PC-9 (cell line): Measurements from ENCODE around the gene SHISA6. TPM values are rescaled to one million over a fixed set of nuclear protein-coding genes. Genes with fewer than 3 reads are reported as not detected.
"Not testable (repeated sequence)": the region's sequence is repeated elsewhere in the genome, so short reads cannot be mapped to it uniquely, and the experiment has no call there.

Experiments used
- BruUV-seq: library from RNA; stranded (reverse); fragments of 400-500 nt; replicated peaks from 2 replicates; lab custom pipeline; 2021; lab: Mats Ljungman, UMichigan
- CTCF ChIA-PET: fragments of 300-600 bp; sonication (Branson Sonifier 250); formaldehyde crosslinking; loops from one replicate; lab custom pipeline; 2022; ENCODE audit warnings: antibody characterized with exemption; lab: Charles Lee
- POLR2A ChIA-PET: fragments of 300-600 bp; sonication (Branson Sonifier 250); formaldehyde crosslinking; loops from one replicate; lab custom pipeline; 2022; ENCODE audit warnings: antibody characterized with exemption; ENCODE audit not compliant: unreplicated experiment; lab: Charles Lee
- DNase-seq, 2 experiments: peaks; one replicate each; pipeline versions ENCODE4 v3.0.0 to v3.0.0-alpha.2; 2015 to 2022; ENCODE audit warnings: mixed read lengths in 1 of 2
- H2AFZ ChIP-seq: fragments of 200-600 bp; sonication (generic); 2 replicates; pipeline ENCODE4 v1.8.1; 2017; ENCODE audit warnings: antibody characterized with exemption
- H3F3A ChIP-seq: fragments of 200-600 bp; sonication (generic); 2 replicates; pipeline ENCODE4 v1.8.1; 2017; ENCODE audit warnings: antibody characterized with exemption, mild to moderate bottlenecking, low read depth; ENCODE audit not compliant: insufficient read depth
- H3K27ac ChIP-seq: fragments of 200-600 bp; sonication (generic); 2 replicates; pipeline ENCODE4 v1.6.1; 2016; ENCODE audit warnings: mixed run types
- H3K27me3 ChIP-seq: fragments of 200-600 bp; sonication (generic); 2 replicates; pipeline ENCODE4 v1.6.1; 2016; ENCODE audit warnings: low read depth, mixed run types; ENCODE audit not compliant: insufficient read depth
- H3K36me3 ChIP-seq: fragments of 200-600 bp; sonication (generic); 2 replicates; pipeline ENCODE4 v1.6.1; 2016; ENCODE audit warnings: low read depth, mixed run types
- H3K4me1 ChIP-seq: fragments of 200-600 bp; sonication (generic); replicated peaks from 2 replicates; pipeline ENCODE4 v1.6.1; 2016; ENCODE audit warnings: mixed run types; ENCODE audit not compliant: insufficient read depth
- H3K4me2 ChIP-seq: fragments of 200-600 bp; sonication (generic); 2 replicates; pipeline ENCODE4 v1.6.1; 2017; ENCODE audit warnings: mixed run types
- H3K4me3 ChIP-seq: fragments of 200-600 bp; sonication (generic); 2 replicates; pipeline ENCODE4 v1.6.1; 2016; ENCODE audit warnings: mixed run types
- H3K79me2 ChIP-seq: fragments of 200-600 bp; sonication (generic); 2 replicates; pipeline ENCODE4 v1.6.1; 2017; ENCODE audit warnings: low read depth, mixed run types
- H3K9me2 ChIP-seq: fragments of 200-600 bp; sonication (generic); 2 replicates; pipeline ENCODE4 v1.8.1; 2017; ENCODE audit warnings: mild to moderate bottlenecking; ENCODE audit not compliant: insufficient read depth
- H3K9me3 ChIP-seq: fragments of 200-600 bp; sonication (generic); 2 replicates; pipeline ENCODE4 v1.8.1; 2016; ENCODE audit warnings: low read depth; ENCODE audit not compliant: insufficient read depth
- H4K20me1 ChIP-seq: fragments of 200-600 bp; sonication (generic); 2 replicates; pipeline ENCODE4 v1.8.1; 2017; ENCODE audit not compliant: insufficient read depth
- CTCF ChIP-seq: fragments of 200-600 bp; sonication (generic); conservative IDR thresholded peaks from 2 replicates; pipeline ENCODE4 v1.6.1; 2017; ENCODE audit warnings: mixed run types, antibody characterized with exemption, mild to moderate bottlenecking, moderate library complexity
- EZH2 ChIP-seq: fragments of 200-600 bp; sonication (generic); IDR thresholded peaks from 2 replicates; pipeline ENCODE4 v1.8.0; 2017; ENCODE audit warnings: antibody characterized with exemption, low read depth
- intact Hi-C: fragments of 100-400 bp; cut with micrococcal nuclease; formaldehyde crosslinking; loops from one replicate; pipeline ENCODE4 v1.10.0; 2022; ENCODE audit not compliant: unreplicated experiment
- total RNA-seq: library from RNA; stranded (reverse); gene quantifications from 2 replicates; pipeline ENCODE4 v1.2.3, GENCODE V29; 2021

Gene SHISA6
- total RNA-seq, 1 experiment from 2014 or later = not detected

- Histone ChIP-seq H3K79me2 (no peaks in the 10 kb centered on the region), H3K4me3 (no peak overlapping the region), H3F3A (no peaks in the 10 kb centered on the region), H3K27me3 (no peaks in the 10 kb centered on the region), H3K4me2 (no peak overlapping the region), H2AFZ (no peak overlapping the region), H3K36me3 (no peaks in the 10 kb centered on the region), H3K4me1 (no peaks in the 10 kb centered on the region), H3K9me2 (no peaks in the 10 kb centered on the region), H3K9me3 (no peaks in the 10 kb centered on the region), H3K27ac (no peak overlapping the region), H4K20me1 (no peaks in the 10 kb centered on the region)
- intact Hi-C loops = no loop called here
- TF ChIP-seq EZH2 (no peak), CTCF (no peak)
- POLR2A ChIA-PET = no interaction called here
- CTCF ChIA-PET = no interaction called here
- no TSS peak for BruUV-seq
- no peak for DNase-seq
These were observed 67.5 kb downstream of the SHISA6 start for GRCh38 chr17:11308531-11308930.

- H3F3A ChIP-seq = no peaks in the 10 kb centered on the region
- TF ChIP-seq EZH2 (no peak), CTCF (no peak)
- no peak overlapping the region for H2AFZ ChIP-seq
- no peaks in the 10 kb centered on the region for H3K4me1 ChIP-seq
- ChIA-PET POLR2A (no interaction called here), CTCF (no interaction called here)
- no peak for DNase-seq
- no peaks in the 10 kb centered on the region for H3K9me3 ChIP-seq
- no peaks in the 10 kb centered on the region for H4K20me1 ChIP-seq
- no peak overlapping the region for H3K4me3 ChIP-seq
- no peaks in the 10 kb centered on the region for H3K36me3 ChIP-seq
- no peak overlapping the region for H3K4me2 ChIP-seq
- no peaks in the 10 kb centered on the region for H3K9me2 ChIP-seq
- H3K27ac ChIP-seq = no peak overlapping the region
- H3K27me3 ChIP-seq = no peaks in the 10 kb centered on the region
- BruUV-seq = no TSS peak
- intact Hi-C loops = no loop called here
- no peaks in the 10 kb centered on the region for H3K79me2 ChIP-seq
These were observed 68.0 kb downstream of the SHISA6 start for GRCh38 chr17:11309033-11309432.

DNA sequence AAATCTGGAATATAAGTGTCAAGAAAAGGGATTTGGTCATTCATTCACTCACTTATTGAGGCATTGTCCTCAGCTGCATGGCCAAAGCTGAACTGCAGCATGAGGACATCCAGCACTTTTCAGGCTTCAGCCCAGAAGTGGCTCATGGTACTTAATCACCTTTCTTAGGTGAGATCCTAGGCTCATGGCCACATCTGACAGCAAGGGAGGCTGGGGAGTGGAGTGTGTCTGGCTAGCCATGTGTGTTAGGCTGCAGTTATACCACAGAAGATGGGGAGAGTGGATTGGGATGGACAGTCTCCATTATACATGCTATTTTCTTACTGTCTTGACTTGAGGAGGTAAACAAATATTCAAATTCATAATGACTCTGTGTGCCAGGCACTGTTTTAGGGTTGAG lies 68.8 kb downstream of the SHISA6 start:
- Histone ChIP-seq H2AFZ (no peak overlapping the region), H3F3A (no peaks in the 10 kb centered on the region), H4K20me1 (no peaks in the 10 kb centered on the region), H3K4me2 (no peak overlapping the region), H3K4me1 (no peaks in the 10 kb centered on the region), H3K27ac (no peak overlapping the region), H3K9me3 (no peaks in the 10 kb centered on the region), H3K27me3 (no peaks in the 10 kb centered on the region), H3K36me3 (no peaks in the 10 kb centered on the region), H3K9me2 (no peaks in the 10 kb centered on the region), H3K4me3 (no peak overlapping the region), H3K79me2 (no peaks in the 10 kb centered on the region)
- ChIA-PET CTCF (no interaction called here), POLR2A (no interaction called here)
- intact Hi-C loops = no loop called here
- TF ChIP-seq CTCF (no peak), EZH2 (no peak)
- no peak for DNase-seq
- no TSS peak for BruUV-seq

DNA sequence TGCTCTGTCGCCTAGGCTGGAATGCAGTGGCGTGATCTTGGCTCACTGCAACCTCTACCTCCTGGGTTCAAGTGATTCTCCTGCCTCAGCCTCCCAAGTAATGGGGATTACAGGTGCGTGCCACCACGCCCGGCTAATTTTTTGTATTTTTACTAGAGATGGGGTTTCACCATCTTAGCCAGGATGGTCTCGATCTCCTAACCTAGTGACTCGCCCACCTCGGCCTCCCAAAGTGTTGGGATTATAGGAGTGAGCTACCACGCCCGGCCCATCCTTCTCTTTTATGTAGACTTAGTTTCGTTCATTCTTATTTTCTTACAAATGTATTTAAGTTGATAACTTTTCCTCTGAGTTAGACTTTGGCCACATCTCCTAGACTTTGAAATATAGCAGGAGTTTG lies 75.4 kb downstream of the SHISA6 start:
- H4K20me1 ChIP-seq, H3K4me2 ChIP-seq, H3K4me3 ChIP-seq, DNase-seq, H2AFZ ChIP-seq, H3F3A ChIP-seq, H3K79me2 ChIP-seq, BruUV-seq, H3K36me3 ChIP-seq, H3K9me3 ChIP-seq, intact Hi-C loops, H3K27ac ChIP-seq, H3K27me3 ChIP-seq, H3K4me1 ChIP-seq, H3K9me2 ChIP-seq, POLR2A ChIA-PET: not testable (repeated sequence)
- CTCF ChIA-PET = interaction anchor here (0.7 kb wide), 1 partner anchor 340 kb away, joined by 3 read pairs; no protein-coding TSS in a partner anchor
